Stimulated activated naive CD8-positive, alpha-beta T cell treated with anti-CD3 and anti-CD28 coated beads, Interleukin-15, Interleukin-2, amounts not matched to agents 100 ng/mL and 50 ng/mL, for 24 hours (primary cell): ENCODE results near the gene CROCC2.

ENCODE experiments used
- H3K27ac Mint-ChIP-seq: one replicate; pipeline ENCODE4 v1.8.0; 2021; ENCODE audit warnings: mild to moderate bottlenecking, mixed read lengths
- H3K27me3 Mint-ChIP-seq: one replicate; pipeline ENCODE4 v1.8.0; 2021; ENCODE audit warnings: mixed read lengths
- H3K36me3 Mint-ChIP-seq: one replicate; pipeline ENCODE4 v1.8.0; 2021; ENCODE audit warnings: low read depth, mixed read lengths
- H3K4me1 Mint-ChIP-seq: one replicate; pipeline ENCODE4 v1.8.0; 2021; ENCODE audit warnings: low read depth, mixed read lengths
- H3K4me3 Mint-ChIP-seq: one replicate; pipeline ENCODE4 v1.8.0; 2021; ENCODE audit warnings: mild to moderate bottlenecking, mixed read lengths
- H3K9me3 Mint-ChIP-seq: one replicate; pipeline ENCODE4 v1.8.0; 2021; ENCODE audit warnings: mixed read lengths

Gene CROCC2

DNA sequence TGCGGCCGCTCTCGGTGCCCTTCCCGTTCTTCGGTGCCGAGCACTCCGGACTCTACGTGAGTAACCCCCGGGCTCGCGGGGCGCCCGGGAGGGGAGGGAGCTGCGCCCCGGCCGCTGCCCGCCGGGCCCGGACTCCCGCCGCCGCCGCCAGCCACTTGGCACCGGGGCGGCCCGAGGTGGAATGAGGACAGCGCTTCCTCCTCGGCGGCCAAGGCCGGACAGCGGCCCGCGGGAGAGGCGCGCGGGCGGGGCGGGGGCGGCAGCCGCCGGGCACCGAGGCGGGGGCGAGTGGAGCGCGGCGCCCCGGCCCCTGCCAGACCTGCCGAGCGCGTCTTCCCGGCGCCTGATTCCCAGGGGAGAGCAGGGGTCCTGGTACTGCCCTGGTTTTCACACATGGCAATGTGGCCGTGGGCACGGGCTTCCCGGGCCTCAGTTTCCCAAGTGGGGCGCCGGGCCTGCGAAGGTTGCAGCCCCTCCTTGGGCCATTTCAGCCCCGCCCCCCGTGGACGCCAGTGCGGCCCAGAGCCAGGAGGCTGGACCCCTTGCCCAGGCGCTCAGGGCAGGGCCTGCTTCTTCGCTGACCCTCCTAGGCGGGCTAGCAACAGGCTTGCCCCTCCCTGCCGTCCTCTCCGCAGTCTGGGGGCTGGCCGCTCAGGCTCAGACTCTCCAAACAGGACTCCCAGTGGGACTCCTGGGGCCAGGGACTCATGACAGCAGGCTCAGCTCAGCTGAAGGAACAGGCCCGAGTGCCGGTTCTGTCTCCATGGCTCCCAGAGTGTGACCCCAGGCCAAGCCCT lies 93.1 kb downstream of the CROCC2 start:
- peaks cover 7% of the 10 kb centered on the region for H3K9me3 Mint-ChIP-seq
- no peak overlapping the region for H3K4me3 Mint-ChIP-seq
- peaks cover 19% of the 10 kb centered on the region for H3K27me3 Mint-ChIP-seq
- peaks cover 7% of the 10 kb centered on the region for H3K36me3 Mint-ChIP-seq
- H3K27ac Mint-ChIP-seq = no peak overlapping the region
- peaks cover 14% of the 10 kb centered on the region for H3K4me1 Mint-ChIP-seq

GRCh38 chr2:240999873-241000541 lies 93.9 kb downstream of the CROCC2 start:
- H3K27ac Mint-ChIP-seq = no peak overlapping the region
- no peak overlapping the region for H3K4me3 Mint-ChIP-seq
- peaks cover 14% of the 10 kb centered on the region for H3K4me1 Mint-ChIP-seq
- H3K27me3 Mint-ChIP-seq = peaks cover 19% of the 10 kb centered on the region
- H3K9me3 Mint-ChIP-seq = peaks cover 7% of the 10 kb centered on the region
- H3K36me3 Mint-ChIP-seq = peaks cover 7% of the 10 kb centered on the region

DNA sequence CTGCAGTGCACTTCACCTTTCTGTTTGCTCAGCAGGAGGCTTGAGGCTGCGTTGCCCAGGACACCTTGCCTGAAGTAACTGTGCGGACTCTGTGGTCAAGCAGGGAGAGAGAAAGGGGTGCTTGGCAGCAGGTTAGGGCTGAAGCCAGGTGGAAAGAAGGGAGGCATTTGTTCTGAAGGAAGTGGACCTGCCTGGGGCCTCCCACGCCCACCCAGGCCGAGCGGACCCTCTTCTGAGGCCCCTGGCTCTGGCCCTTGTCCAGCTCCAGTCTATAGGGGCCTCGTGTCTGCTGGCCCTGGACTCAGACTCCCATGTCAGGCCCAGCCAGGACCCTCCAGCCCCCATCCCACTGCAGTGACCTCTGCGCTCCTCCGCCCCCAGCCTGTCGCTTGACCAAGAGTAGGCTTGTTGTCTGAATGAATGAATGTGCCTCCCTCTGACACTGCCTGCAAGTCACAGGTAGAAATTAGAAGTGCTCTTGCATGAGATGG lies 94.7 kb downstream of the CROCC2 start:
- Mint-ChIP-seq H3K27ac (no peak overlapping the region), H3K27me3 (peaks cover 19% of the 10 kb centered on the region), H3K9me3 (peaks cover 12% of the 10 kb centered on the region), H3K36me3 (peaks cover 13% of the 10 kb centered on the region), H3K4me1 (peaks cover 14% of the 10 kb centered on the region), H3K4me3 (no peak overlapping the region)

DNA sequence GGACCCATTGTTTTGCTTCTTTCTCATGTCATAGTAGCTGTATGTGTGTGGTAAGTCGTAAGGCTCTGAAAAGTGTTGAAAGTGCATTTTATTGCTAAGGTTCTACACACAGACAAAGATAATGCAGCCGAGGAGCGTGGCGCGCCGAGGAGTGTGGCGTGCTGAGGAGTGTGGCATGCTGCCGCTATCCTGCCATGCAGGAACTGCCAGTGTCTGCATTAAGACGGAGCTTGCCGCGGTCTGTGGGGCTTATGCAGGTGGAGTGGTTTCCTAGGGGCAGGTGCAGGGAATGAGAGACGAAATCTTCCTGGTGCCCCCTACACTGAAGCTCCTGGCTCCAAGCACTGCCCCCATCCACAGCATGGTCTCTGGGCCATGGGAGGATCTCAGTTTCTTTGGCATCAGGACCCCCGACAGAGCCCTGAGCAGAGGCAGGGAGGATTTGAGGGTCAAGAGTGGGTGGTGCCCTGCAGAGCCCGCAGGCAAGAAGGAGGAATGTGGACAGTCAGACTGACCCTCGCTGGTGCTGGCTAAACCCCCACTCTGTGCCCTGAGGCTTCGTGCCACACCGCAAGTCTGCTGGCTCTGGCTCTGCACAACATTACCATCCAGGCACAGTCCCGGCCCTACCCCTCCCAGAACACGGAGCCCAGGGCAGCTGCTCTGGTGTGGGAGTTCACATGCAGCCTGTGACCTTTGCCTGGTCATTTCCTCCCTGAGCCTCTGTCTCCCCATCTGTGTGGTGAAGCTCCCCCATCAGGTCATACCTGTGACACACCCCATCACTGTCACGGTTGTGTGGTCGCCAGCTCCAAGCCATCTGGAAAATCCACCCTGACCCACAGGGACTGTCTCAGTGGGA lies 95.5 kb downstream of the CROCC2 start:
- Mint-ChIP-seq H3K4me1 (peaks cover 22% of the 10 kb centered on the region), H3K27ac (no peak overlapping the region), H3K27me3 (peaks cover 19% of the 10 kb centered on the region), H3K36me3 (peaks cover 16% of the 10 kb centered on the region), H3K4me3 (no peak overlapping the region), H3K9me3 (peaks cover 16% of the 10 kb centered on the region)

DNA sequence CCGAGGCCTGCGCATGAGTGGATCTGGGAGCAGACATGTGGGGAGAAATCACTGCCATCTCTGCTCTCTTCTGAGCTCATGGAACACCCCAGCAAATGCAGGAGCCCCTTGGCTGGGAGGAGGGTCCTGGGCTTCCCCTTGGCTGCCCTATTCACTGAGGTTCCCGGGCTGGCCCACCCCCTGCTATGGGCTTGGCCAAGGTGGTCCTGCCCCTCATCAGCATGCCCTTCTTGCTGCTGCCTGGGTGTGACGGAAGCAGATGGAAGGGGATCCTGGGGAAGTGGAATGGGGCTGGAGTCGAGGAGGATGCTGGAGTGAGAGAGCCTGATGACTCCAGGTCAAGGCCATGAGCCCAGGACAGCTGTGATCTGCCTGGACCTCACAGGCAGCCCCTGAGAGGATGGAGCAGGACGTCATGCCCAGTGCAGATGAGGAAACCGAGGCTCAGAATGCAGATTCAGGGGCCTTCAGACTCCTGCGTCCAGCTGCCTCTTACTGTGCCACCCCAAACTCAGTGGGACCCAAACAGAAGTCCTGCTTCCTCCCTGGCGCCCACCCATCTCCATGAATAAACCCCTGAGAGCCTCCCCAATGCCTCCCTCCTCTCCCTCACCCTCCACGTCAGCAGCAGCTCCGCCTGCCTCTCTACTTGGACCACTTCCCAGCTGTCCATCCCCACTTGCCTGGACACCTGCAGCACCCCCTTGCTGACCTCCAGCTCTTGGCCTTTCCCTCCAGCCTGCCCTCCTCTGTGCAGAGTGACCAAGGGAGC lies 96.3 kb downstream of the CROCC2 start:
- Mint-ChIP-seq H3K9me3 (peaks cover 16% of the 10 kb centered on the region), H3K27ac (no peak overlapping the region), H3K4me3 (no peak overlapping the region), H3K27me3 (peaks cover 13% of the 10 kb centered on the region), H3K4me1 (peaks cover 24% of the 10 kb centered on the region), H3K36me3 (peaks cover 16% of the 10 kb centered on the region)

- H3K27me3 Mint-ChIP-seq = peaks cover 11% of the 10 kb centered on the region
- H3K36me3 Mint-ChIP-seq = peaks cover 16% of the 10 kb centered on the region
- peaks cover 22% of the 10 kb centered on the region for H3K4me1 Mint-ChIP-seq
- no peak overlapping the region for H3K4me3 Mint-ChIP-seq
- H3K27ac Mint-ChIP-seq = no peak overlapping the region
- peaks cover 16% of the 10 kb centered on the region for H3K9me3 Mint-ChIP-seq
Observed at GRCh38 chr2:241003047-241003360, 96.9 kb downstream of the CROCC2 start.

GRCh38 chr2:241003369-241003768 lies 97.2 kb downstream of the CROCC2 start:
- H3K9me3 Mint-ChIP-seq = peaks cover 16% of the 10 kb centered on the region
- H3K27ac Mint-ChIP-seq = no peak overlapping the region
- peaks cover 11% of the 10 kb centered on the region for H3K27me3 Mint-ChIP-seq
- H3K36me3 Mint-ChIP-seq = peaks cover 16% of the 10 kb centered on the region
- H3K4me1 Mint-ChIP-seq = peaks cover 22% of the 10 kb centered on the region
- H3K4me3 Mint-ChIP-seq = no peak overlapping the region

DNA sequence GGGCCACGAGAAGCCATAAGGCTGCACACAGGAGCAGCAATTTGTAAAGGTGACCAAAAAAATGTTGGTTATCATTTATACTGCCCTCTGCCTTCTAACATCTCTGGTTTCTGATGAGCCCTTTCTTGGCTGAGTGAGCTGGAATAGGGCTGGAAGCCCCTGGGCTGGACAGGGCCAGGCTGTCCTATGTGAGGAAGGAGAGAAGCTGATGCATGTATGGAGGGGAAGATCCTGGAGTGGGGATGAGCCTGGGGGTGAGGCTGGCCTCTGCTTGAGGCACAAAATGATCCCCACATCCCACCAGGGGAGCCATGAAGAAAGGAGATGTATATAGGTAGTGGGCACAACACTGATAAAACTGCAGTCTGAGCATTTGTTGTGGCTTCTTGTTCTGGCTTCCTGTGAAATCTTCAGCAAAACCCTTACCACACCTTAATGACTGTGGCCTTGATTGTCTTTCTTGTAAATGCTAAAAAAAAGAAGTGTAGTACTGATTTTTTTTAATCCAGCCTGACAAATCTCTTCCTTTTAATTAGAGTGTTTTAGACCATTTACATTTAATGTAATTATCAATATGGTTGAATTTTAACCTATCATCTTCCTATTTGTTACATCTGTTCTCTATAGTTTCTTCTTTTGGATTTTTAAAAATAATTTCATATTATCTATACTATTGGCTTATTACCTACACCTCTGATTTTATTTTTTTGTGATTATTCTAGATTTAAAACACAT lies 97.9 kb downstream of the CROCC2 start:
- Mint-ChIP-seq H3K9me3 (peaks cover 16% of the 10 kb centered on the region), H3K4me3 (no peak overlapping the region), H3K27me3 (peaks cover 11% of the 10 kb centered on the region), H3K36me3 (peaks cover 16% of the 10 kb centered on the region), H3K4me1 (peaks cover 26% of the 10 kb centered on the region), H3K27ac (no peak overlapping the region)

DNA sequence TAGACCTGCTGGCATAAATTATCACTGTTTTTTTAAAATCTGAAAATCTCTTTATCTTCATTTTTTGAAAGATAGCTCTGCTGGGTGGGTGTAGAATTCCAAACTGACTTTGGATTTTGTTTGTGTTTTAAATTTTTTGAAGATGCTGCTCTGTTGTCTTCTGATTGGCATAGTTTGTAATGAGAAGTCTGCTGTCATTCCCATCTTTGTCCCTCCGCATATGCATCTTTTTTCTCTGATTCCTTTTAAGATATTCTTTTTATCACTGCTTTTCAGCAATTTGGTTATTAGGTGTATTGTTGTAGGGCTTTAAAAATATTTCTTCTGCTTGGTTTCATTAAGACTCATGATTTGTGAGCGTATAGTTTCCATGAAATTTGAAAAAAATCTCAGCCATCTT lies 99.4 kb downstream of the CROCC2 start:
- H3K4me1 Mint-ChIP-seq = peaks cover 31% of the 10 kb centered on the region
- H3K4me3 Mint-ChIP-seq = no peak overlapping the region
- H3K27me3 Mint-ChIP-seq = peaks cover 1% of the 10 kb centered on the region
- H3K9me3 Mint-ChIP-seq = peaks cover 16% of the 10 kb centered on the region
- H3K27ac Mint-ChIP-seq = no peak overlapping the region
- peaks cover 16% of the 10 kb centered on the region for H3K36me3 Mint-ChIP-seq

GRCh38 chr2:241006412-241006811 lies 100.3 kb downstream of the CROCC2 start:
- peaks cover 31% of the 10 kb centered on the region for H3K4me1 Mint-ChIP-seq
- no peaks in the 10 kb centered on the region for H3K27me3 Mint-ChIP-seq
- peak overlapping the region; percentile 4 for H3K27ac Mint-ChIP-seq
- peaks cover 16% of the 10 kb centered on the region for H3K9me3 Mint-ChIP-seq
- H3K36me3 Mint-ChIP-seq = peaks cover 16% of the 10 kb centered on the region
- no peak overlapping the region for H3K4me3 Mint-ChIP-seq

DNA sequence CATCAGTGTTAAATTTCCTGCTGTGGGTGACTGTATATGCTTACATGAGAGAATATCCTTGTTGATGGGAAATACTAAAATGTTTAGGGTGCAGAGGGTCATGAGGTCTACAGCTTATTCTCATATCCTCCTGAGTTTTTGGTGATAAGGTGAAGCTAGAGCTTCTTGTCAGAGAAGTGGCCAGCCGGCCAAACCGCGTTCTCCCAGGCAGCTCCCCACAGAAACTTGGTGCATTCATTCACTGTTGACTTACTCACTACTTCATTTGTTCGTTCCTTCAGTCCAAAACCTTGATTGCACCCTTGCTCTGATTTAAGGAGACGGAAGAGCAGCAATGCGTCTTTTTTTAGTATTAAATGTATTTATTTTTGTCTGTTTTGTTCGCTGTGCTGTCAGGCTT lies 101.0 kb downstream of the CROCC2 start:
- peaks cover 33% of the 10 kb centered on the region for H3K4me1 Mint-ChIP-seq
- peaks cover 16% of the 10 kb centered on the region for H3K36me3 Mint-ChIP-seq
- peaks cover 16% of the 10 kb centered on the region for H3K9me3 Mint-ChIP-seq
- no peak overlapping the region for H3K27ac Mint-ChIP-seq
- H3K4me3 Mint-ChIP-seq = no peak overlapping the region
- no peaks in the 10 kb centered on the region for H3K27me3 Mint-ChIP-seq

GRCh38 chr2:241007880-241008710 lies 102.0 kb downstream of the CROCC2 start:
- Mint-ChIP-seq H3K4me3 (no peak overlapping the region), H3K36me3 (peaks cover 16% of the 10 kb centered on the region), H3K9me3 (peaks cover 16% of the 10 kb centered on the region), H3K27ac (no peak overlapping the region), H3K4me1 (peaks cover 39% of the 10 kb centered on the region), H3K27me3 (no peaks in the 10 kb centered on the region)

DNA sequence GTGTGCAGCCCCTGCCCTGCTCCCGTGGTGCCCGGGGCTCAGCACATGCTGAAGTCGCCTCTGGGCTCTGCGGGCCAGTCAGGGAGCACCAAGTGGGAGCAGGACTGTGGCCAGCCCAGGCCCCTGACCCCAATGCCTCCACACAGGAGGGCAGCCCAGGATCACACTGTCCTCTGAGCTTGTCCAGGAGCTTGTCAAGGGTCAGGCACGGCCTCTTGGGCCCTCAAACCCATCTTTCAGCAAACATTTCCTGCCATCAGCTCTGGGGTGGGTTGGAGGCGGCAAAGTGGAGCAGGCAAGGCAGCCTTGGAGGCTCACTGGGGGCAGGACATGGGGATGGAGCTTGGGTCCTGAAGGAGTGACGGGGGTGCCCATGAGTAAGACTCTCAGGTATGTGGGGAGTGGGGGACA lies 102.6 kb downstream of the CROCC2 start:
- Mint-ChIP-seq H3K27me3 (no peaks in the 10 kb centered on the region), H3K27ac (peak overlapping the region; percentile 72), H3K9me3 (peaks cover 13% of the 10 kb centered on the region), H3K36me3 (peaks cover 13% of the 10 kb centered on the region), H3K4me3 (no peak overlapping the region), H3K4me1 (peaks cover 39% of the 10 kb centered on the region)
